Naive B cell (primary cell): ENCODE results near the gene SH3GL3. TPM values are rescaled to one million over a fixed set of nuclear protein-coding genes. Genes with fewer than 3 reads are reported as not detected.

Experiments used
- ATAC-seq, 2 donors: fragments of 150-1000 bp; cut with Tn5 transposase; 2 replicates each; pipeline ENCODE4 v1.10.0; 2021; ENCODE audit warnings: low read depth in 2 of 2, mild to moderate bottlenecking in 2 of 2, moderate library complexity in 2 of 2
- DNase-seq: peaks from one replicate; pipeline ENCODE4 v3.0.0; 2022
- H3K27ac Mint-ChIP-seq, 6 donors: one replicate each; pipeline ENCODE4 v1.8.0; 2020 to 2022; ENCODE audit warnings: mild to moderate bottlenecking in 6 of 6, mixed read lengths in 6 of 6, moderate library complexity in 5 of 6, inconsistent platforms in 2 of 6
- H3K27me3 Mint-ChIP-seq, 3 donors: one replicate each; pipeline ENCODE4 v1.8.0; 2021 to 2022; ENCODE audit warnings: mixed read lengths in 3 of 3, mild to moderate bottlenecking in 1 of 3
- H3K36me3 Mint-ChIP-seq, 2 donors: one replicate each; pipeline ENCODE4 v1.8.0; 2020 to 2022; ENCODE audit warnings: mixed read lengths in 2 of 2, inconsistent platforms in 1 of 2, mild to moderate bottlenecking in 1 of 2
- H3K4me1 Mint-ChIP-seq, 3 donors: one replicate each; pipeline ENCODE4 v1.8.0; 2020 to 2022; ENCODE audit warnings: mixed read lengths in 3 of 3, inconsistent platforms in 1 of 3, mild to moderate bottlenecking in 1 of 3, moderate library complexity in 1 of 3
- H3K4me3 Mint-ChIP-seq, 8 donors: one replicate each; pipeline ENCODE4 v1.8.0; 2020 to 2022; ENCODE audit warnings: mild to moderate bottlenecking in 8 of 8, mixed read lengths in 8 of 8, moderate library complexity in 8 of 8, inconsistent platforms in 2 of 8
- H3K9me3 Mint-ChIP-seq, 7 donors: one replicate each; pipeline ENCODE4 v1.8.0; 2020 to 2022; ENCODE audit warnings: mixed read lengths in 7 of 7, mild to moderate bottlenecking in 5 of 7, inconsistent platforms in 2 of 7, moderate library complexity in 1 of 7
- polyA plus RNA-seq, 6 donors: library from polyadenylated mRNA; unstranded; fragments of 300-500 nt; fragmentation: Illumina TruSeq; gene quantifications; one replicate each; pipeline ENCODE4 v1.2.3, GENCODE V29; 2021; ENCODE audit warnings: low read depth in 6 of 6

The SH3GL3 gene
- polyA plus RNA-seq, 6 donors from 2014 or later, result not detected

DNA sequence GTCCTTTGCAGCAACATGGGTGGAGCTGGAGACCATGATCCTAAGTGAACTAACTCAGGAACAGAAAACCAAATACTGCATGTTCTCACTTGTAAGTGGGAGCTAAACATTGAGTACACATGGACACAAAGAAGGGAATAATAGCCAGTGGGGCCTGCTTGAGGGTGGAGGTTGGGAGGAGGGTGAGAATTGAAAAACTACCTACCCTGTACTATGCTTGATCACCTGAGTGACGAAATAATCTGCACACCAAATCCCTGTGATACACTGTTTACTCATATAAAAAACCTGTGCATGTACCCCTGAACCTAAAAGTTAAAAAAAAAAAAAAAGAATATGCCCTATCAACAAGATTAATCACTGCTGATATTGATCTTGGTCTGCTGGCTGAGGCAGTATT, 148.1 kb downstream of the SH3GL3 start:
- DNase-seq, result no peak
- H3K36me3 Mint-ChIP-seq, result no peaks in the 10 kb centered on the region
- ATAC-seq, result no peak
- no peak overlapping the region for H3K4me3 Mint-ChIP-seq
- H3K9me3 Mint-ChIP-seq, result peaks cover 0 to 13% (median 9%) of the 10 kb centered on the region in 7 donors
- peaks cover 0 to 16% (median 9%) of the 10 kb centered on the region in 3 donors for H3K27me3 Mint-ChIP-seq
- H3K27ac Mint-ChIP-seq, result no peak overlapping the region
- H3K4me1 Mint-ChIP-seq, result no peaks in the 10 kb centered on the region

DNA sequence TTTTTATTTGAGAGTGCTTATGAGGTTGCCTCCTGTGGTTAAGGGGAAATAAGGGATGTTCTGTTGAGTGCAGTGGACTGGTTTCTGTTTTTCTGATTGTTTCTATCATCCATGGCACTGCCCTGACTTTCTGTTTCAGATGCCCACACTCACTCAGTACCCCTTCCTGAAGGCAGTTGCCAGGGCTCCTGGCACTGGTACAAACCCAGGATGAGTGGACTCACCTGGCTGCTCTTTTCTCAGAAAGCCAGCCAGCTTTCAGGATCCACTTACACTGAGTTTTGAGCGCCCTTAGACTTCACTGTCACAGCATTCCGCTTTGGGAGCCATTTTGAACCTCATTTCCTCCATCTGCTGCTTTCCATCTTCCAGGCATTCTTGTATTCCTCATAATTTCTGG, 150.9 kb downstream of the SH3GL3 start:
- Mint-ChIP-seq H3K27me3 (peaks cover 0 to 27% (median 9%) of the 10 kb centered on the region in 3 donors), H3K36me3 (peaks cover 0 to 7% of the 10 kb centered on the region in 2 donors), H3K4me3 (no peak overlapping the region), H3K9me3 (peaks cover 4 to 33% (median 18%) of the 10 kb centered on the region in 7 donors), H3K4me1 (no peaks in the 10 kb centered on the region), H3K27ac (no peak overlapping the region)
- ATAC-seq (no peak), DNase-seq (no peak)

DNA sequence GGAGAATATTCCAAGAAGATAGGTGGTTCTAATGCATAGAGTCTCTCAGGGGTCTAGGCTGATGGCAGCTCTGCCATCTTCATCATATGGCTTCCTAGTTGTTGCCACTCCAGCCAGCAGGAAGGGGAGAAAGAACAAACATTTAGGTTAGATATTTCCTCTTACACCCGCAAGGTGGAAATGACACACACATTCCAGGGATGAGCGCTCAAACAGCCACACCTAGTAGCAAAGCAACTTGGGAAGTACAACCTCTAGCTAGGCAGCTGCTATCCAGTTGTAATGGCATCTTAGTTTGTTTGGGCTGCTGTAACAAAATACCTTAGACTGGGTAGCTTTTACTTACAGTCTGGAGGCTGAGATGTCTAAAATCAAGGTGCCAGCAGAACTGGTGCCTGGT, 154.9 kb downstream of the SH3GL3 start:
- no peak overlapping the region for H3K4me3 Mint-ChIP-seq
- peaks cover 0 to 7% of the 10 kb centered on the region in 2 donors for H3K36me3 Mint-ChIP-seq
- H3K9me3 Mint-ChIP-seq, result peaks cover 4 to 33% (median 16%) of the 10 kb centered on the region in 7 donors
- no peak for DNase-seq
- no peaks in the 10 kb centered on the region for H3K4me1 Mint-ChIP-seq
- no peak overlapping the region for H3K27ac Mint-ChIP-seq
- H3K27me3 Mint-ChIP-seq, result peaks cover 0 to 21% (median 5%) of the 10 kb centered on the region in 3 donors
- ATAC-seq, result no peak

DNA sequence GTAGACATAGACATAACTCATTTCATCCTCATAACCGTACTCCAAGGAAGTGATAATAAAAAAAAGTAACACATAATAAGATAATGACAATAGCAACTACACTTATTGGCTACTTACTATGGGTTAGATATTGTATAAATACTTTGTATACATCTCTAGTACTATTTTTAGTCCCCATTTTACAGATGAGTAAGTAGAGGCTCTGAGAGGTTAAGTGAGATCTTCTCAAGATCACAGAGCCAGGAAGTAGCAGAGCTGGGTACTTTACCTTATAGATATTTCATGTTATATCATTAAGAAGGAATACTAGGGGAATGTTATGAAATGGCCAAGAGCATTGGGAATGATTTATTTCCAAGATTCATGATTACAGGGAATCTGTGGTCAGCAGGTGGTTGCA, 157.4 kb downstream of the SH3GL3 start:
- ATAC-seq, result no peak
- DNase-seq, result no peak
- Mint-ChIP-seq H3K4me1 (no peaks in the 10 kb centered on the region), H3K9me3 (peaks cover 4 to 26% (median 16%) of the 10 kb centered on the region in 7 donors), H3K27me3 (peaks cover 0 to 21% (median 0%) of the 10 kb centered on the region in 3 donors), H3K4me3 (no peak overlapping the region), H3K27ac (no peak overlapping the region), H3K36me3 (peaks cover 0 to 7% of the 10 kb centered on the region in 2 donors)

DNA sequence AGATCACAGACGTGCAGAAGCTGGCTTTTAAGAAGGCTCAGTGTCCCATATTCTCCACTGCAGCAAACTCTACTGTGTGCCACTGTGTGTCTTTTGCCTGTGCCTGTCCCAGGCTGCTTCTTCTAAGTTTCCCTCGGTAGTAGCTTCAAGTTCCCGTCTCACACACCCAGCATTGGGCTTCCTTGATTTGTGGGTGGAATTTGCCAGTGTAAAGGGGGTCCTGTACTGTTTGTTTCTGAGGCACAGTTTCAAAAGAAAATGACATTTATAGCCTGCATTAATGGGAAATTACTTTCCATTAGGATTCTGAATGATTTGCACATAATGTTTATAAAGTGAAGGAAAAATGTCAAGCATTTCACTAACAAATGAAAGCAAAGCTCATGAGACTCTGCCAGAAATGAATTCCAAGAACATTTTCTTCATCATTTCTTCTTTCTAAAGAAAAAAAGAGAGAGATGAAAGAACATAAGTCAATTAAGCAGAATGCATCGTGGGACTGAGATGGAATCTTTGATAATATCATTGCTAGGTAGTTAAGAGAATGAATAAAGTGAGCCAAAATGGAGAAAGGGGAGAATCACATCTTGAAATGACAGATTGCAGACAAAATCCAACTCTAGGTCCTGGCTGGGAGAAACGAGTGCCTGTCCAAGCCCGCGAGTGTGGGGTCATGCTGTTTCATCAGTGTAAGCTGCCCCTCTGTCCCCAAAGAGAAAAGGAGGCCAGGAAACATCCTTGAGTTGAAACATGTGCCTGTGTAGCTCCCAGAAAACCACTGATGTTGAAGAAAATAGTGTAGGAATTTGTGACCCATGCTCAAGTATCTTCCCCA, 158.2 kb downstream of the SH3GL3 start:
- H3K36me3 Mint-ChIP-seq, result peaks cover 0 to 7% of the 10 kb centered on the region in 2 donors
- H3K4me3 Mint-ChIP-seq, result no peak overlapping the region
- DNase-seq, result no peak
- H3K27me3 Mint-ChIP-seq, result peaks cover 0 to 14% (median 0%) of the 10 kb centered on the region in 3 donors
- H3K4me1 Mint-ChIP-seq, result no peaks in the 10 kb centered on the region
- ATAC-seq, result no peak
- no peak overlapping the region for H3K27ac Mint-ChIP-seq
- peaks cover 3 to 18% (median 8%) of the 10 kb centered on the region in 7 donors for H3K9me3 Mint-ChIP-seq

DNA sequence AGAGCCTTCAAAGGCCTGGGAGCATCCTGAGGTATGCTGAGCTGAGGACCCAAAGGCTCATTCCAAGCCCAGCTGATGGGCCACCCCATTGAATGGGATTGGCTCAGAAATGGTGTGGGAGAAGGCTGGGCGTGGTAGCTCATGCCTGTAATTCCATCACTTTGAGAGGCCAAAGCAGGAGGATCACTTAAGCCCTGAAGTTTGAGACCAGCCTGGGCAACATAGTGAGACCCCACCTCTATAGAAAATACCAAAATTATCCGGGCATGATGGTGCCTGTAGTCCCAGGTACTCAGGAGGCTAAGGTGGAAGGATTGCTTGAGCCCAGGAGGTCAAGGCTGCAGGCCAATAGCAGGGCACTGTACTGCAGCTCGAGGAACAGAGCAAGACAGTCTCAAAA, 163.0 kb downstream of the SH3GL3 start:
- Mint-ChIP-seq H3K27me3 (peaks cover 4 to 9% (median 7%) of the 10 kb centered on the region in 3 donors), H3K27ac (no peak overlapping the region), H3K36me3 (no peaks in the 10 kb centered on the region), H3K9me3 (peaks cover 0 to 3% (median 0%) of the 10 kb centered on the region in 7 donors), H3K4me1 (no peaks in the 10 kb centered on the region), H3K4me3 (no peak overlapping the region)
- DNase-seq, result no peak
- no peak for ATAC-seq

DNA sequence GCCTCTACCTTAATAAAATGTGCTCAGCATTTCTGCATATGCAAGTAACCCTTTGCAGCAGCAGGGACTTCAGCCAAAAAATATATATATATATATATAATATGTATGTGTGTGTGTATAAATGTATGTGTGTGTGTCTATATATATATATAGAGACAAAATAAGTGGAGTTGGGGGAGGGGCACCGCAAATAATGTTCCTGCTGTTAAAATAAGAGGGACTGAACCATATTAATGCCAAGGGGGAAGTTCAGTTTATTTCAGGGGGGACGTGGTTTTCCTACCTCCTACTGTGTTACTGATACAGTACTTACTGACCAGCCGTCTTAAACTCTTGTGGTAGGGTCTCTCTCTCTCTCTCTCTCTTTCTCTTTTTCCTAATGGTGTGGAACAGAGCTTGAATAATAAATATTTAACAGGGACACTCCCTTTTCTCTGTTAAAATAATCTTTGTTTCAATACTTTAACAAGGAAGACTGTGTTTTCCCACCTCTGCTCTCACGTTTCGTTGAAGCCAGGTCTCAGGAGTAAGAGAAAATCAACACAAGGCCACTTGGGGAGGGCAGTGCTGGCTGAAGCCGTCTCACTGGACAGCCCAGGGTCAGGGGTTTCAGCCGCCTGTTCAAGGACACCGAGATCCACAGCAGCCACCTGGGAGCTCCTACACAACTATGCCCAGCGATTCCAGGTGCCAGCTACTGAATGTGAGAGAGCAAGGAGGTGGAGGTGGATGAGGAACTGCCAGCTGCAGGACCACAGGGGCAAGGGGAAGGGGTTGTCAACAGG, 164.0 kb downstream of the SH3GL3 start:
- Mint-ChIP-seq H3K9me3 (peaks cover 0 to 3% (median 0%) of the 10 kb centered on the region in 7 donors), H3K27me3 (peaks cover 4 to 9% (median 7%) of the 10 kb centered on the region in 3 donors), H3K4me1 (no peaks in the 10 kb centered on the region), H3K27ac (no peak overlapping the region), H3K4me3 (no peak overlapping the region), H3K36me3 (no peaks in the 10 kb centered on the region)
- ATAC-seq, result no peak
- no peak for DNase-seq

DNA sequence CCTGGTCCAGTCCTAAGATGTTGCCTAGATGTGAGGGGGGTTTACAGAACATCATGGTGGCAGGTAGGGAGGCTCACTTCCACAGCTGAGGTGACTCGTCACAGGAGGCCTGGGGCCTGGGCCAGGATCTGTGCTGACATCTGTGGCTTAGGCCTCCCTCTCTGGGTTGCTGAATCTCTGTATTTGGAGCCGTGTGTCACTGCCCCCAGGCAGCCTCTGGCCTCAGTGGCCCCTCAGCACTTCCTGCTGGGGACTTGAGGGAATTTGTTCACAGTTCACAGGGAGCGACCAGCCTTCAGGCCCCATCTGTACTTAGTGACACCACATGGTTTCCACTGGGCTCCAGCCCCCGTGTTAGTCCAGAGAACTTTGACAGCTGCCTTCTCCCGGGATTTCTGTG, 165.1 kb downstream of the SH3GL3 start:
- ATAC-seq (no peak), DNase-seq (no peak)
- Mint-ChIP-seq H3K27me3 (peaks cover 4 to 9% (median 7%) of the 10 kb centered on the region in 3 donors), H3K36me3 (no peaks in the 10 kb centered on the region), H3K4me3 (no peak overlapping the region), H3K9me3 (peaks cover 0 to 3% (median 0%) of the 10 kb centered on the region in 7 donors), H3K27ac (no peak overlapping the region), H3K4me1 (no peaks in the 10 kb centered on the region)

DNA sequence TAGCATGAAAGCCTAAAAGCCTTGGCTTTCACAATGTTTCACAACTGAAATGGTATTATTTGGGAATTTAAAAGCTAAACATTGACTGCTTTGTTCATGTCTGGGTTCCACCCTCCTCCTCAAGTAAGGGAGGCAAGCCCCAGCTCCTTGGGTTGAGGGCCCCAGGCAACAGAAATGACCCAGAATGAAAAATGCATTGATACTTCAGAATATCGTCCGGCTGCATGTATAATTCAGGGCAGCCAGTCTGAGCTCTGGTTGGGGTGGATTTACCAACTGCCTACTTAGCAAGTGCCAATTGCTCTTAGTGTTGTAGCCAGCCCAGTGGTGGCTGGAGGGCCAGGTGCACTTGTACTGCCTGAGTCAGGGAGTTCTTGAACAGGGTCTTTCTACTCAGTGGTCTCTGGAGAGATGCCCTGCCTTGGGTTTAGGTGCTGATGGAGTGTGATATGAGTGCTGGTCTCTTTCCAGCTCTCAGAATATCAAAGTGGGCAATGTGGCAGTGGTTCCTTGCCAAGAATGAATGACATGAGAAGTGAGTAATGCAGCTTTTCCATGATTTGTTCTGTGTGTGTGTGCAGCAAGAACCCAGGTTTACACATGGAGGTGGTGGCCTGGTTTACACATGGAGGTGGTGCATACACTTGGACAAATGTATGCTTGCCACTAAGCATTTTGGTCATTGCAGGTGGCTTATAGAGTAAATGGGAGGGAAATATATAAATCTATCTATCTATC, 165.9 kb downstream of the SH3GL3 start:
- DNase-seq (no peak), ATAC-seq (no peak)
- Mint-ChIP-seq H3K27ac (no peak overlapping the region), H3K4me1 (no peaks in the 10 kb centered on the region), H3K4me3 (no peak overlapping the region), H3K9me3 (peaks cover 0 to 3% (median 0%) of the 10 kb centered on the region in 7 donors), H3K27me3 (peaks cover 4 to 9% (median 7%) of the 10 kb centered on the region in 3 donors), H3K36me3 (no peaks in the 10 kb centered on the region)

DNA sequence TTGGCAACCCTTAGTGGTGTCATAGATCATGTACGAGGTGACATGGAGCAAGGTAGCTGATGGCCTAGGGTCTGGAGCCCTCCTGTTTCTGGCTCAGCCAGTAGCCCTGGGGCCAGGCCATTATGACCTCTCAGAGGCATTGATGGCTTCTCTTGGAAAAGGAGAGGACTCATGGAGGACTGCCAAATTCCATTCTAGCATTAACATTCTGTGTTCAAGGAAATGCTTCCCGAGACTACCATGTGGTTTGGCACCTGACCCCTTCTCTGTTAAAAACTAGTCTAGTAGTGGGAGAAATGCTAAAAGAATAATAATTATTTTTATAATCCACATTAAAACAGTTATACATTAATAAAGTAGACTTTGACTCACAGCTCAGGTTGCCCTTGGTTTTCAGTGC, 166.6 kb downstream of the SH3GL3 start:
- Mint-ChIP-seq H3K36me3 (no peaks in the 10 kb centered on the region), H3K9me3 (peaks cover 0 to 3% (median 0%) of the 10 kb centered on the region in 7 donors), H3K27ac (no peak overlapping the region), H3K4me3 (no peak overlapping the region), H3K27me3 (peaks cover 4 to 9% (median 7%) of the 10 kb centered on the region in 3 donors), H3K4me1 (no peaks in the 10 kb centered on the region)
- DNase-seq (no peak), ATAC-seq (no peak)

DNA sequence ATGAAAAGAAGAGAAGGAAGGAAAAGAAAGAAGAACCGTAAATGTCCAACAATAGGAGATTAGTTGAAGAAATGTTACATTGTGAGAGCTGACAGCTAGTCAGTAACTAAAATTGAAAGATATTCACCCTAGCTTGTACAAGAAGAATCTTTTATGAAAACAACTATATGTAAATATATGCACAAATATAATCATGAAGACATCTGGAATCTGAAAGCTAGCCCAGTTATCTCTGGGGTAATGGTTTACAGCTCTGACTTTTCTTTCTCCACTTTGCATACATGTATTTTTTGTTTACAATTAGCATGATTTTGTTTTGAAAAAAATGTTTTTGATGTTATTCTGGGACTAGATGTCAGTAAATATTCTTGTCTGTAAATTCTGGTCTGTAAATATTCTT, 169.7 kb downstream of the SH3GL3 start:
- H3K27me3 Mint-ChIP-seq, result peaks cover 0 to 9% (median 7%) of the 10 kb centered on the region in 3 donors
- no peak overlapping the region for H3K27ac Mint-ChIP-seq
- H3K4me1 Mint-ChIP-seq, result no peaks in the 10 kb centered on the region
- peaks cover 0 to 5% (median 0%) of the 10 kb centered on the region in 7 donors for H3K9me3 Mint-ChIP-seq
- ATAC-seq, result no peak
- no peak overlapping the region for H3K4me3 Mint-ChIP-seq
- no peaks in the 10 kb centered on the region for H3K36me3 Mint-ChIP-seq
- DNase-seq, result no peak

DNA sequence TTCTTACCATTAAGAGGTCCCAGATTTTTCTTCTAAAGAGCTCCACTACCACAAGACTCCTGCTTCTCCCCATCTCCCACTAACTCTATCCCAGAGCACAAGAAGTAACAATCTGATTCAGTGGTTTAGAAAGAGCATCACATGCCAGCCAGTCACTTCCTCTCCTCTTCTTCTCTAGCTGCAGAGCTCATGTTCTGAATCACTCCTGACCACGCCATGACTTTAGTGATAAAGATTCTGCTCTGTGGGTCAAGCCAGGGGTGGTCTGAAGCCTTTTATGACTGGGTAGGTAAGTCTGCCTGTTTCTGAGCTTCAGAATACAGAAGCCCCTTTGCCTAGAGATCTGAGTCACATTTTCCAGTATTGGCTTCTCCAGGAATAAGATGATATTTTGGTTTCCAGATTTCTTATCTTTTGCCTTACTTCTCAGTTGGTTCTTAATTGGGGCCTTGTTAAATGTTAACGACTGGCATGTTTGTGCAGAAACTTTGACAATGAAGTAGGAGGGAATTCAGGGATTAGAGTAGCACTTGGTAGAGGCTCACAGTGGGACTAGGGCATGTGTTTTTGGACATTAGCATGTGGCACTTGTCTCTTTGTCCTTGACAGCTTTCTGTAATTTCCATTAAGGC, 179.1 kb downstream of the SH3GL3 start:
- peaks cover 0 to 13% (median 3%) of the 10 kb centered on the region in 7 donors for H3K9me3 Mint-ChIP-seq
- DNase-seq (no peak), ATAC-seq (no peak)
- no peak overlapping the region for H3K4me3 Mint-ChIP-seq
- H3K36me3 Mint-ChIP-seq, result no peaks in the 10 kb centered on the region
- H3K27ac Mint-ChIP-seq, result no peak overlapping the region
- no peaks in the 10 kb centered on the region for H3K4me1 Mint-ChIP-seq
- H3K27me3 Mint-ChIP-seq, result peaks cover 0 to 8% (median 8%) of the 10 kb centered on the region in 3 donors

DNA sequence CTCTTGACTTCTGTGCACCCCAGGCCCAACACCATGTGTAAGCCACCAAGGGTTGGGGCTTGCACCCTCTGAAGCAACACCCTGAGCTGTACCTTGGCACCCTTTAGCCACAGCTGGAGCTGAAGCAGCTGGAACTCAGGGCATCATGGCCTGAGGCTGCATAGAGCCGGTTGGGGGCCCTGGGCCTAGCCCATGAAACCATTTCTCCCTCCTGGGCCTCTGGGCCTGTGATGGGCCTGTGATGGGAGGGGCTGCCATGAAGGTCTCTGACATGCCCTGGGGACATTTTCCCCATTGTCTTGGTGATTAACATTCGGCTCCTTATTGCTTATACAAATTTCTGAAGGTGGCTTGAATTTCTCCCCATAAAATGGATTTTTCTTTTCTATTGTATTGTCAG, 184.4 kb downstream of the SH3GL3 start:
- DNase-seq (no peak), ATAC-seq (no peak)
- Mint-ChIP-seq H3K27me3 (peaks cover 0 to 13% (median under 1%) of the 10 kb centered on the region in 3 donors), H3K27ac (no peak overlapping the region), H3K4me3 (no peak overlapping the region), H3K9me3 (peaks cover 2 to 26% (median 4%) of the 10 kb centered on the region in 7 donors), H3K36me3 (peaks cover 0 to 9% of the 10 kb centered on the region in 2 donors), H3K4me1 (no peaks in the 10 kb centered on the region)
